ENCODE measurements around the gene RRAD. TPM values are rescaled to one million over a fixed set of nuclear protein-coding genes. Genes with fewer than 3 reads are reported as not detected.

The RRAD gene
- total RNA-seq, 2 donors from 2014 or later: 8.3 TPM; not detected in 1

DNA sequence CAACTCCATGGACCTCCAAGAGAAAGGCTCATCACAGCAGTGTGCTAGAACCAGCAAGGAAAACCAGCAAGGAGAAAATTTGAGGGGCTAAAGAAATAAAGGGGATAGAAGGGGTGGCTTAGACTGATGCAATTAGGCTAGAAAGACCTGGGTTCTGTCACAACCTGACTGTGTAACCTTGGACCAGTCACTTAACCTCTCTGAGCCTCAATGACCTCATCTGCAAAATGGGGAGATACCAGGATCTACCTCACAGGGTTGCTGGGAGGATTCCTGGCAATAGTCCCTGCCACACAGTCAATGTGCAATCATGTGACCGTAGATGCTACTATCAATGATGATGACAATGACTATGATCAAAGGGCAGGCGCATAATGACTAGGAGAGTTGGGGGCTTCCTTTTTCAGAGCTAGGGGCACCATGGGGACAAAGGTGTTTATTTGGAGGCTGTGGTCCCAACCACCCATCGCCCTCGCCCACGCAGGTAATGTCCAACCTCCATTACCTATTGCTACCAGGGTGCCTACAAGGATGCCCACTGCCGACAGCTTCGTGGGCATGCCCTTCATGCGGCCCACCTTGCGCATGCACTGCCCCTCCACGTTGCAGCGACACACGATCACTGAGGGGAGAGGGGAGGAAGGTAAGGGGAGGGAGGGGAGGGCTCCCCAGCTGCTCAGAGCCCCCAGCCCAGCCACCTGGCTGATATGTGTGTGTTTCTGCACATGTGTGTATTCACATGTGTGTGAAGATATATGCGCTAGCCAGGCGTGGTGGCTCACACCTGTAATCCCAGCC lies 16.4 kb downstream of the RRAD start:
- WGBS, 2 donors: 90 to 91% methylated on average over 13 of the region's 14 CpGs
- no peaks in the 10 kb centered on the region for H3K27me3 ChIP-seq
- ATAC-seq (no peak), DNase-seq (no peak)
- H3K36me3 ChIP-seq (replicated peaks in 1 of 2; ENCODE audit: insufficient read depth in 1 of 2, low read depth in 2 of 2): no peaks in the 10 kb centered on the region
- no peaks in the 10 kb centered on the region for H3K9me3 ChIP-seq
- peaks cover 21% of the 10 kb centered on the region for H3K4me1 ChIP-seq
- no peak overlapping the region for H3K4me3 ChIP-seq
- H3K27ac ChIP-seq: no peak overlapping the region
- TF ChIP-seq POLR2A (IDR thresholded peaks at IDR 0.05): no peak
- intact Hi-C loops (cut with DNase I): no loop called here

DNA sequence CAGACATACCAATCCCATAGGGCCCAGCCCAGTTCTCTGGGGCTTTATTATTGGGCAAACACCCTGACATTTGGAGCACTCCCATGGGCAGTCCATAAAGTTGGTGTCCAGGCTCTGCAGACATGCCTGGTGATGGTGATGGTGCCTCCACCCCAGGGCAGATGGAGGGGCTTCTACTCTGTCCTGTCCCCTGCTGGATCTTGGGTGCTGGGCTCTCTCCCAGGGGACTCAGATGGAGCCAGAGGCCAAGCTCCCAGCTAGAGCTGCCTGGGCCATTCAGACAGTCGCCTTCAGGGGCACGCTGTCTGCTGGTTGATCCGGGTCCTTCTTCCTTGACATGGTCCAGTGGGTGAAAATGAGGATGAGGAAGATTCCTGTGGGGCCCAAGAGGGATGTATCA lies 17.2 kb downstream of the RRAD start:
- 78 to 84% methylated on average over 3 of the region's 3 CpGs for WGBS, 2 donors
- ATAC-seq (no peak), DNase-seq (no peak)
- Histone ChIP-seq H3K4me3 (no peak overlapping the region), H3K4me1 (peaks cover 24% of the 10 kb centered on the region), H3K9me3 (no peaks in the 10 kb centered on the region), H3K27ac (no peak overlapping the region), H3K27me3 (no peaks in the 10 kb centered on the region), H3K36me3 (replicated peaks in 1 of 2; ENCODE audit: insufficient read depth in 1 of 2, low read depth in 2 of 2) (no peaks in the 10 kb centered on the region)
- TF ChIP-seq POLR2A (IDR thresholded peaks at IDR 0.05): no peak
- TF ChIP-seq, protein P1, sequence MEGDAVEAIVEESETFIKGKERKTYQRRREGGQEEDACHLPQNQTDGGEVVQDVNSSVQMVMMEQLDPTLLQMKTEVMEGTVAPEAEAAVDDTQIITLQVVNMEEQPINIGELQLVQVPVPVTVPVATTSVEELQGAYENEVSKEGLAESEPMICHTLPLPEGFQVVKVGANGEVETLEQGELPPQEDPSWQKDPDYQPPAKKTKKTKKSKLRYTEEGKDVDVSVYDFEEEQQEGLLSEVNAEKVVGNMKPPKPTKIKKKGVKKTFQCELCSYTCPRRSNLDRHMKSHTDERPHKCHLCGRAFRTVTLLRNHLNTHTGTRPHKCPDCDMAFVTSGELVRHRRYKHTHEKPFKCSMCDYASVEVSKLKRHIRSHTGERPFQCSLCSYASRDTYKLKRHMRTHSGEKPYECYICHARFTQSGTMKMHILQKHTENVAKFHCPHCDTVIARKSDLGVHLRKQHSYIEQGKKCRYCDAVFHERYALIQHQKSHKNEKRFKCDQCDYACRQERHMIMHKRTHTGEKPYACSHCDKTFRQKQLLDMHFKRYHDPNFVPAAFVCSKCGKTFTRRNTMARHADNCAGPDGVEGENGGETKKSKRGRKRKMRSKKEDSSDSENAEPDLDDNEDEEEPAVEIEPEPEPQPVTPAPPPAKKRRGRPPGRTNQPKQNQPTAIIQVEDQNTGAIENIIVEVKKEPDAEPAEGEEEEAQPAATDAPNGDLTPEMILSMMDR (IDR thresholded peaks at IDR 0.05): no peak
- intact Hi-C loops (cut with DNase I): no loop called here

DNA sequence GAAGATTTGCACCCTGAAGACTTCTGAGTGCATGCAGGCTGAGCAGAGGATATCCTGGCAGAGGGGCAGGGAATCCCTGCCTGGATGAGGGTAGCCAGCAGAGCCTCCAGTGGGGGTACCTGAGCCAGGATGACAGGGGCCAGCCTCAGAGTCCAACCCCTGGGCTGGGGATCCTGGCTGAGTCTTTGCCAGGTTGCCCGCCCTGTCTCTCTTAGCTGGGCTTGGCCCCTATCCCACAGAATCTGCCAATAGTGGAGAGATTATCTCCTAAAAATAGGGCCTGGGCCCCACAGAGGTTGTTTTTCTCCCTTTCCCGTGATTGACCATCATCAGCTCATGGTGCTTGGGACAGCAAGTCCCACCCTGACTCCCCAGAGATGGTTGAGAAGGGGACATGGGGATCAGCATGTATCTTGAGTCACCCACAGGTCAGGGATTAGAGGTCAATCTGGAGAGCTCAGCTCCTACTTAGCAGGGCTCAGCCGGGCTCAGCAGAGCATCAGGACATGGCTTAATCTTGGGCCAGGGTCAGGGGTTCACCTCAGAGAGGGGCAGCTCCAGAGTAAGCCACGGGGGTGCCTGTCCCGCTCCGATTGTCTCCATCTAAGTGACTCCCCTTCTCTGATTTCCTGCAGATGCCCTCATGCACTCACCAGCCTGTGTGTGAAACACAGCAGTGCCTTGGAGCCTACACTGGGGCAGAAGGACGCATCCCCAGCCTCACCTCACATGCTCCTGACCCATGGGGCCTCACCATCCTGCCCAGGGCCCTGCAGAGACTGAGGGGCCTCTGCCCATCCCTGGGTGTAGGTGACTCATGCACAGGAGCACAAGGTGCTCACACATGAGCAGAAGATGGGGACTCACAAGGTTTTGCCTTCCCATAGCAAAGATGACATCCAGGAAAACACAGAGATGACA lies 18.2 kb downstream of the RRAD start:
- no peak overlapping the region for H3K27ac ChIP-seq
- intact Hi-C loops (cut with DNase I): no loop called here
- ATAC-seq: no peak

DNA sequence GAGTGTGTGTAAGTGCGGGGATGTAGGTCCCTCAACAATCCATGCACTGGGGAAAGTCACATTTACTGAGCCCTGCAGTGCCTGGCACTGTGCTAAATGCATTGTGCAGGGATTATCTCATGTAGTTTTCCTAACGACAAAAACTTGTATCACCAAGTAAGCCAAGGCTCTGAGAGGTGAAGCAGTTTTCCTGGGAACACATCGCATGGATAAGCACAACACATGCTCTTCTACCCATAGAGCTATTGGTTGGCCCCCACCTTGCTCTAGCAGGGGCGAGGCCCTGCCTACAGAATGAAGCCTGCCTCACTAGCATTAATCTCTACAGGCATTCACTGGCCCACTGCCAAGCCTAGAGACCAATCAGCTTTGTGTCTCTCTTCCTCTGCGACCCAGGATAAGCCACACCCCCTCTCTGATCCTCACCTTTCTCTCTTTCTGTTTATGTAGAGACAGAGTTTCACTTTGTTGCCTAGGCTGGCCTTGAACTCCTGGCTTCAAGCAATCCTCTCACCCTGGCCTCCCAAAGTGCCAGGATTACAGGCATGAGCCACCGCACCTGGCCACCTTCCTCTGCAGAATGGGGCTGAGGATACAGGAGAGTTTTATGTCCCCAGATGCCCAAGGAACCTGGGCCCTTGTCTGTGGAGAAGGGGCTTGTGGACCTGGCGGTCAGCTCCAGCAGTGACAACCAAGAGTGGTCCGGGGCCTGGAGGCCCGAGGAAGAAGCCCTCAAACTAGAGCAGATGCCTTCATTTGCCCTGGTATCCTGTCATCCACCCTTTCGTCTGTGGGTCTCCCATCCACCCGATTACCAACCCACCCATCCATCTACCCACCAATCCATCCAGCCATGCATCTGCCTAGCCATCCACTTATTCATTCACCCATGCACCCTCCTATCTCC lies 19.4 kb downstream of the RRAD start:
- Histone ChIP-seq H3K27ac (peak overlapping the region in 1 of 4 donors; percentile 13), H3K4me3 (no peak overlapping the region), H3K9me3 (no peaks in the 10 kb centered on the region), H3K36me3 (replicated peaks in 1 of 2; ENCODE audit: insufficient read depth in 1 of 2, low read depth in 2 of 2) (no peaks in the 10 kb centered on the region), H3K4me1 (peaks cover 27% of the 10 kb centered on the region), H3K27me3 (no peaks in the 10 kb centered on the region)
- TF ChIP-seq POLR2A (IDR thresholded peaks at IDR 0.05): no peak
- TF ChIP-seq, protein P1 (IDR thresholded peaks at IDR 0.05): no peak
- 58 to 70% methylated on average over 9 to 10 of the region's 11 CpGs for WGBS, 2 donors
- peak; percentile 57 to 81 (median 74) for DNase-seq
- intact Hi-C loops (cut with DNase I): no loop called here
- peak; percentile 58 for ATAC-seq

More for the DNA sequence above, 18.2 kb downstream of the RRAD start:
- Histone ChIP-seq H3K4me3 (no peak overlapping the region), H3K9me3 (no peaks in the 10 kb centered on the region), H3K27me3 (no peaks in the 10 kb centered on the region), H3K36me3 (replicated peaks in 1 of 2; ENCODE audit: insufficient read depth in 1 of 2, low read depth in 2 of 2) (no peaks in the 10 kb centered on the region), H3K4me1 (peaks cover 24% of the 10 kb centered on the region)
- TF ChIP-seq, protein P1 (IDR thresholded peaks at IDR 0.05): no peak
- TF ChIP-seq POLR2A (IDR thresholded peaks at IDR 0.05): no peak
- WGBS, 2 donors: 59 to 72% methylated on average over 3 to 7 of the region's 7 CpGs
- no peak for DNase-seq

All from body of pancreas (tissue), 4 donors.